Measurements from ENCODE around the gene TLK1.

GRCh38 chr2:171191021-171191420 is 30.3 kb upstream of the TLK1 start:
- TF ChIP-seq CTCF (IDR thresholded peaks at IDR 0.05 in 4 of 5, conservative IDR thresholded peaks at IDR 0.05 in 1 of 5) (no peak), POLR2A (IDR thresholded peaks at IDR 0.05) (no peak)
